ENCODE measurements around the gene LGALS9. TPM values are rescaled to one million over a fixed set of nuclear protein-coding genes. Genes with fewer than 3 reads are reported as not detected.
"Not testable (repeated sequence)": the region's sequence is repeated elsewhere in the genome, so short reads cannot be mapped to it uniquely, and the experiment has no call there.

The LGALS9 gene
- total RNA-seq, 2 donors from 2014 or later: 9.7 to 27.4 TPM

DNA sequence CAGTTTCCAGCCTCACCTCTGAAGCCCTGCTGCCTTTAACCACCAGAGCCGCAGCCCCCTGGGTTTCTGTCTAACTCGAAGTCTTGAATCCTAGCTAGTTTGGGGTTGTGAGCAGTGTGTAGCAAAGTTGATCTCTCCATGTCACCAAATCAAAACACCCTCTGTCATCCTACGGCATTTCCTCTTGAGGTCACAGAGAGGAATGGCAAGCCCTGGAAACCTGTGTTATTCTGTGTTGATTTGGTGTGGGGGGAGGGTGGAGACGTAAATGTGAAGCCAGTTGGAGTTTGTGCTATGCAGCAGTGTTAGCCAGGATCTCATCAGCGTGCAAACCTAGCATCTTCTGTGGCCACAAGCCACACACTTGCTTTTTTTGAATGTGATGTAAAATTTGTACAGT lies 5.1 kb upstream of the LGALS9 start:
- no peak for DNase-seq (ENCODE audit: low spot score)
- TF ChIP-seq, protein P1, sequence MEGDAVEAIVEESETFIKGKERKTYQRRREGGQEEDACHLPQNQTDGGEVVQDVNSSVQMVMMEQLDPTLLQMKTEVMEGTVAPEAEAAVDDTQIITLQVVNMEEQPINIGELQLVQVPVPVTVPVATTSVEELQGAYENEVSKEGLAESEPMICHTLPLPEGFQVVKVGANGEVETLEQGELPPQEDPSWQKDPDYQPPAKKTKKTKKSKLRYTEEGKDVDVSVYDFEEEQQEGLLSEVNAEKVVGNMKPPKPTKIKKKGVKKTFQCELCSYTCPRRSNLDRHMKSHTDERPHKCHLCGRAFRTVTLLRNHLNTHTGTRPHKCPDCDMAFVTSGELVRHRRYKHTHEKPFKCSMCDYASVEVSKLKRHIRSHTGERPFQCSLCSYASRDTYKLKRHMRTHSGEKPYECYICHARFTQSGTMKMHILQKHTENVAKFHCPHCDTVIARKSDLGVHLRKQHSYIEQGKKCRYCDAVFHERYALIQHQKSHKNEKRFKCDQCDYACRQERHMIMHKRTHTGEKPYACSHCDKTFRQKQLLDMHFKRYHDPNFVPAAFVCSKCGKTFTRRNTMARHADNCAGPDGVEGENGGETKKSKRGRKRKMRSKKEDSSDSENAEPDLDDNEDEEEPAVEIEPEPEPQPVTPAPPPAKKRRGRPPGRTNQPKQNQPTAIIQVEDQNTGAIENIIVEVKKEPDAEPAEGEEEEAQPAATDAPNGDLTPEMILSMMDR (IDR thresholded peaks at IDR 0.05): no peak
- Histone ChIP-seq H3K27ac (no peak overlapping the region), H3K27me3 (no peaks in the 10 kb centered on the region), H3K36me3 (peaks cover 15% of the 10 kb centered on the region), H3K4me3 (no peak overlapping the region), H3K9me3 (no peaks in the 10 kb centered on the region), H3K4me1 (peaks cover 0 to 7% of the 10 kb centered on the region in 2 donors)

DNA sequence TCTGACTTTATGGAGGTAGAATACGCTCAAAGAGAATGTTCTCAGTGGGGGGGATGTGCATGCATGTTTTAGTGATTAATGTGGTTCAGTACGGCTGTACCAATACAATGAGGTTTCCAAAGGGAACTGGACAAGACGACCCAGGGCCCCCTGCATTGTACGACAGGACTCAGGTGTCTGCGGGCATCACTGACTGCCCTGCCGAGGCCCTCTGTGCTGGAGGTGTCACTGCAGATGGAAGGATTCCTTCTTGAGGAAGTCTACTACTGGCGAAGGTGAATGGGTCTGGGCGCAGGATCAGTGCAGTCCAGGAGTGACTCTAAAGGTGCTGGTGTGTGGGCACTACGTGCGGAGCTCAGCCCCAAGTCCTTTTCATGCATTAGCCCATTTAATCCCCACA lies 3.5 kb upstream of the LGALS9 start:
- Histone ChIP-seq H3K27ac (no peak overlapping the region), H3K27me3 (no peaks in the 10 kb centered on the region), H3K9me3 (no peaks in the 10 kb centered on the region), H3K4me3 (no peak overlapping the region), H3K36me3 (peaks cover 10% of the 10 kb centered on the region), H3K4me1 (peaks cover 0 to 23% of the 10 kb centered on the region in 2 donors)
- TF ChIP-seq, protein P1 (IDR thresholded peaks at IDR 0.05): no peak
- DNase-seq (ENCODE audit: low spot score): no peak

DNA sequence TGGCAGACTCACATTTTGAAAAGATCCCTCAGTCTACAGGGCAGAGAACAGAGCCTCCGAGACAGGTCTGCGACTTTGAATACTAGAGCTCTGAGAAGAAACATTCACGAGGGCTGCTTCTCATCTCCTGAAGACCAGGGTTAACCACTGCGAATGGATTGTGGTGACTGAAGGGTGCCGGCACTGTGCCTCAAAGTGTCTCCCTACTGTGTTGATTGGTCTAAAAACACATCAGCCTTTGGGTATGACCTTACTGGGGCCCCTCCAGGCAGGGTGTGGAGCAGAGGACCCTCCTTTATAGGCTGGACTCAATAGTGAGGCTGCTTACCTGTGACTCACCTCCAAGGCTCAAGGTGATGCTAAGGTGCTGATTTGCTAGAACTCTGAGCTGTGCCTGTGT lies 2.6 kb upstream of the LGALS9 start:
- no peak for DNase-seq (ENCODE audit: low spot score)
- Histone ChIP-seq H3K9me3 (no peaks in the 10 kb centered on the region), H3K36me3 (peaks cover 6% of the 10 kb centered on the region), H3K4me1 (peaks cover 0 to 32% of the 10 kb centered on the region in 2 donors), H3K4me3 (no peak overlapping the region), H3K27me3 (no peaks in the 10 kb centered on the region), H3K27ac (no peak overlapping the region)
- TF ChIP-seq, protein P1 (IDR thresholded peaks at IDR 0.05): no peak

DNA sequence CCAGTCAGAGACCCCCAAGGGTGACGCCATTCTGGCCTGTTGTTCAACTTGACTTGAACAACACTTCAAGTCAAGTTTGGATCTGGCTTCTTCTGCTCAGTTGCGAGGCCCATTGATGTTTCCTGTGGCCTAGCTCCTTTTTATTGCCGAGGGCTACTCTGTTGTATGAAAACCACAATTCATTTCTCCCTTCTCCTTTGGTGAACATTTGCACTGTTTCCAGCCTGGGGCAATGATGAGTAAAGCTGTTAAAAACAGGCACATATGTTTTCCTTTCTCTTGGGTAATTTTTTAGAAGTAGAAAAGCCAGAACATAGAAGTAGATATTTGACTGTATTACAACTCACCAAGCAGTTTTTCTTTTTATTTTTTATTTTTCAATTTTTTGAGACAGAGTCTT lies 1.7 kb upstream of the LGALS9 start:
- not testable (repeated sequence) for DNase-seq (ENCODE audit: low spot score); H3K4me3 ChIP-seq; H3K36me3 ChIP-seq; H3K27ac ChIP-seq; H3K9me3 ChIP-seq; H3K27me3 ChIP-seq
- peaks cover 0 to 40% of the 10 kb centered on the region in 2 donors for H3K4me1 ChIP-seq

DNA sequence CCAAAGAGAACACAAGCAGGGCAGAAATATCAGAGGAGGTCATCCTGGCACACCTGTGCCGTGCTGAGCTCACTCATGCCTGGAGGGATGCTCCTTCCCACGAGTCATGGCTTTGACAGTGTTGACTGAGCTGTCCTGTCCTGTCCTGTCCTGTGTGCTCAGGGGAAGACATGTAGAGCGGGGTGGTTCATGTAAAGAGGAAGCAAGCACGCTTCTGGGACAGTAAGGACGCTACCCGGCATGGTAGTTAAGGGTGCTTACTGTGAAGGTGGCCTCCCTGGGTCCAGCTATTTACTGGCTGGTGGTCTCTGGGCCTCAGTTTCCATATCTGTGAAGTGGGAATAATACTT lies 398 bp downstream of the LGALS9 start:
- H3K36me3 ChIP-seq: no peaks in the 10 kb centered on the region
- TF ChIP-seq, protein P1 (IDR thresholded peaks at IDR 0.05): no peak
- peak overlapping the region; percentile 70 to 73 for H3K27ac ChIP-seq
- peak overlapping the region; percentile 16 to 43 for H3K4me3 ChIP-seq
- H3K9me3 ChIP-seq: no peaks in the 10 kb centered on the region
- no peak for DNase-seq (ENCODE audit: low spot score)
- no peaks in the 10 kb centered on the region for H3K27me3 ChIP-seq
- peaks cover 0 to 42% of the 10 kb centered on the region in 2 donors for H3K4me1 ChIP-seq

DNA sequence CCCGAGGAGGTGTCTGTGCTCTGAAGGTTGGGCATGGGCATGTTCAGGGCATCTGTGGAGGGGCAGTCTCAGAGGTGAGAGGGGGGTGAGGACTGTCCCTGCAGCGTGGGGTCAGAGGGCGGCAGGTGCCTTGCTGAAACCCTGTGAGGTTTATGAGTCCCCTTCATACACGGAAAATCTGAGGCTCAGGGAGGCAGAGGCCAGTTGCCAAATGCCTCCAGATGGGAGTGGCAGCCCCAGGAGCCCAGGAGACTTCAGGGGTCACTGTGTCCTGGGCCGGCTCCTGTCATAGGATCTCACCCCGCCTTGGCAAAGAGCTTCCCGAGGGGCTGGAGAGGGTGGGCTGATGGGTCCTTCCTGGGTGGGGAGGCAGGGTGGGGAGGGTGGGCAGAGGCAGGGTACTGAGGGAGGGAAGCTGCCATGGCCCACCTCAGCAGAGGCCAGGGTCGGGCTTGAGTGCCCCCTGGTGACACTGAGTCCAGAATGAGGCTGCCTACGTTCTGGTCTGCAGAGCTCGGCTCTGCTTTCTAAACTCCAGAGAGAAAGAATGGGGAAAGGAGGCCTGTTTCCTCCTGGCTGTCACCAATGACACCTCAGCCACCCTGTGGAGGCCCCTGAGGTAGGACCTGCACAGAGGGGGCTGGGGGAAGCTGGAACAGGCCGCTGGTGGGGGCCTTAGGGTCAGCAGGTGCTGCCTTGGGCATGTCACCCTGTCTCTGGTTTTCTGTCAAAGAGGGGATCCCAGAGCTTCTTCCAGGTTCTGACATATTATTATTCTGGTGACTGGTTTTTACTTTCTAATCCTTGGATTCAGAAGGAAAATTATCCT lies 1.1 kb downstream of the LGALS9 start:
- peak overlapping the region; percentile 70 to 73 for H3K27ac ChIP-seq

DNA sequence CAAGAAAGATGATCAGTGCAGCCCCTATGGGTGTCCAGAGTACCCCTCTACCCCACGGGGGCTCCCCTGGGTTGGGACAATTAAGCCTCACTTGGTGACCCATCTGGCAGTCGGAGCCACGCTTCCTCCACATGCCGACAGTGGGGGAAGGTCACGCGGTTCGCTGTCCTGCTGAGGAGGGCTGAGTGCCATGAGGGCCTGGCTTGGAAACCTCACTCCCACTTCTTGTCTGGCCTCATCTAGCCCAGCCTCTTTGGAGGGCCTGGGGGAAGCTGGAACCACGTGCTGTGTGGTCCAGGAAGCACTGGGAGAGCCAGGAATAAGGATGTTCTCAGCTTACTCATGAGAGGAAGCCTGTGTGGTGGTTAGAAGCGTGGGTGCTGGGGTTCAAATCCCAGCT lies 1.8 kb downstream of the LGALS9 start:
- H3K36me3 ChIP-seq, H3K9me3 ChIP-seq, H3K4me3 ChIP-seq, H3K27me3 ChIP-seq: not testable (repeated sequence)
- Histone ChIP-seq H3K27ac (peak overlapping the region; percentile 70 to 80), H3K4me1 (peaks cover 0 to 42% of the 10 kb centered on the region in 2 donors)
- DNase-seq (ENCODE audit: low spot score): peak; percentile 89

More for the DNA sequence above, 1.1 kb downstream of the LGALS9 start:
- TF ChIP-seq, protein P1 (IDR thresholded peaks at IDR 0.05): no peak
- Histone ChIP-seq H3K9me3 (no peaks in the 10 kb centered on the region), H3K4me3 (peak overlapping the region in 1 of 2 donors; percentile 43), H3K27me3 (no peaks in the 10 kb centered on the region), H3K36me3 (no peaks in the 10 kb centered on the region), H3K4me1 (peaks cover 0 to 42% of the 10 kb centered on the region in 2 donors)
- DNase-seq (ENCODE audit: low spot score): no peak
